GM12891 (cell line): ENCODE measurements around the gene MGAM2.

Source experiments
- PAX5 ChIP-seq: IDR thresholded peaks from 2 replicates; pipeline ENCODE4 v1.6.1; 2011; ENCODE audit warnings: low read length, moderate library complexity, mild to moderate bottlenecking; ENCODE audit not compliant: insufficient read depth, severe bottlenecking
- POLR2A ChIP-seq: IDR thresholded peaks from 2 replicates; pipeline ENCODE4 v1.6.1; 2011; ENCODE audit warnings: low read depth, low read length, control low read depth
- POLR2AphosphoS5 ChIP-seq: IDR thresholded peaks from 2 replicates; pipeline ENCODE4 v1.6.1; 2011; ENCODE audit warnings: low read depth, low read length, control low read depth
- POU2F2 ChIP-seq: IDR thresholded peaks from 2 replicates; pipeline ENCODE4 v1.6.1; 2011; ENCODE audit warnings: low read depth, mild to moderate bottlenecking, control low read depth, low read length, moderate library complexity
- SPI1 ChIP-seq: IDR thresholded peaks from 2 replicates; pipeline ENCODE4 v1.6.1; 2011; ENCODE audit warnings: low read depth, low read length, control low read depth
- TAF1 ChIP-seq: IDR thresholded peaks from 2 replicates; pipeline ENCODE4 v1.6.1; 2011; ENCODE audit warnings: low read depth, low read length, control low read depth

DNA sequence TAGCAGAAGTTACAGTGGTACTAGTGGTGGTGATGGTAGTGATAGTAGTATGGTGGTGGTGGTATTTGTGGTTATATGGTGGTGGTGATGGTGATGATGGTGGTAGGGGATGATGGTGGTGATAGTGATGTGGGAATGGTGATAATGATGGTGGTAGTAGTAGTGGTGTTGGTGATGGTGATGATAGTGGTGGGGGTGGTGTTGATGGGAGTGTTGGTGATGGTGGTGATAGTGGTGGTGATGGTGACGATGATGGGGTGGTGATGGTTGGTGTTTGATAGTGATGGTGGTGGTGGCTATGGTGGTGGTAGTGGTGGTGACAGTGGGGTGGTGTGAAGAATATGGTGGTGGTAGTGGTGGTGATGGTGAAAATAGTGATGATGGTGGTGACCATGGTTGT lies 27.9 kb upstream of the MGAM2 start:
- TF ChIP-seq POLR2A (no peak), POLR2AphosphoS5 (no peak), TAF1 (no peak), POU2F2 (no peak), SPI1 (no peak), PAX5 (no peak)
